Body of pancreas (tissue), 4 donors: ENCODE results near the gene PTPRN2.

Experiments
- POLR2A ChIP-seq, 3 donors: fragments of 450-650 bp; IDR thresholded peaks; one replicate each; pipeline ENCODE4 v1.6.1; 2016; ENCODE audit warnings: antibody characterized with exemption in 3 of 3, mild to moderate bottlenecking in 2 of 3
- TF ChIP-seq, protein P1 (sequence below), 7 experiments: fragments of 450-650 bp in 4 of 7; fragments of 200-600 bp in 3 of 7; sonication (generic) in 3 of 7; IDR thresholded peaks; one replicate each; pipeline ENCODE4 v1.5.1; 2016 to 2019; ENCODE audit warnings: antibody characterized with exemption in 7 of 7

DNA sequence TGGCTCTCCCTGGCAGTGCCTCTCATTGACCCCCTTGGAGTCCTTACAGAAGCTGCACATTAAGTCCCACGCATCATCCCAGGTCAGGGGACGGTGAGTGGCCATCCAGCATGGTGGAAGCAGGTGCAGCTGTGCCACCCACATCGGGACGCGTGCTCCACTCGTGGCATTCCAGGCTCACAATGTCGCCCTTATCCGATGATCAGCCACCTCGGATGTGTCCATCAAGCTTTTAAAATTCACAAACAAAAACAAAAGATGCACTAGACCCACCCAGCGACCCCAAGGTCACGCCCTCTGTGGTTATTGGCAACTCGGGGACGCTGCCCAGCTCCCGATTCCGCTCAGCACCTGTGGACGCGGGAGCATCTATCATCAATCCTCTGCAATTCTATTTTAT, 530.9 kb downstream of the PTPRN2 start:
- no peak for TF ChIP-seq POLR2A (IDR thresholded peaks at IDR 0.05)
- TF ChIP-seq, protein P1, sequence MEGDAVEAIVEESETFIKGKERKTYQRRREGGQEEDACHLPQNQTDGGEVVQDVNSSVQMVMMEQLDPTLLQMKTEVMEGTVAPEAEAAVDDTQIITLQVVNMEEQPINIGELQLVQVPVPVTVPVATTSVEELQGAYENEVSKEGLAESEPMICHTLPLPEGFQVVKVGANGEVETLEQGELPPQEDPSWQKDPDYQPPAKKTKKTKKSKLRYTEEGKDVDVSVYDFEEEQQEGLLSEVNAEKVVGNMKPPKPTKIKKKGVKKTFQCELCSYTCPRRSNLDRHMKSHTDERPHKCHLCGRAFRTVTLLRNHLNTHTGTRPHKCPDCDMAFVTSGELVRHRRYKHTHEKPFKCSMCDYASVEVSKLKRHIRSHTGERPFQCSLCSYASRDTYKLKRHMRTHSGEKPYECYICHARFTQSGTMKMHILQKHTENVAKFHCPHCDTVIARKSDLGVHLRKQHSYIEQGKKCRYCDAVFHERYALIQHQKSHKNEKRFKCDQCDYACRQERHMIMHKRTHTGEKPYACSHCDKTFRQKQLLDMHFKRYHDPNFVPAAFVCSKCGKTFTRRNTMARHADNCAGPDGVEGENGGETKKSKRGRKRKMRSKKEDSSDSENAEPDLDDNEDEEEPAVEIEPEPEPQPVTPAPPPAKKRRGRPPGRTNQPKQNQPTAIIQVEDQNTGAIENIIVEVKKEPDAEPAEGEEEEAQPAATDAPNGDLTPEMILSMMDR (IDR thresholded peaks at IDR 0.05), result no peak
